ENCODE results near the gene CELSR3.

CELSR3 gene

DNA sequence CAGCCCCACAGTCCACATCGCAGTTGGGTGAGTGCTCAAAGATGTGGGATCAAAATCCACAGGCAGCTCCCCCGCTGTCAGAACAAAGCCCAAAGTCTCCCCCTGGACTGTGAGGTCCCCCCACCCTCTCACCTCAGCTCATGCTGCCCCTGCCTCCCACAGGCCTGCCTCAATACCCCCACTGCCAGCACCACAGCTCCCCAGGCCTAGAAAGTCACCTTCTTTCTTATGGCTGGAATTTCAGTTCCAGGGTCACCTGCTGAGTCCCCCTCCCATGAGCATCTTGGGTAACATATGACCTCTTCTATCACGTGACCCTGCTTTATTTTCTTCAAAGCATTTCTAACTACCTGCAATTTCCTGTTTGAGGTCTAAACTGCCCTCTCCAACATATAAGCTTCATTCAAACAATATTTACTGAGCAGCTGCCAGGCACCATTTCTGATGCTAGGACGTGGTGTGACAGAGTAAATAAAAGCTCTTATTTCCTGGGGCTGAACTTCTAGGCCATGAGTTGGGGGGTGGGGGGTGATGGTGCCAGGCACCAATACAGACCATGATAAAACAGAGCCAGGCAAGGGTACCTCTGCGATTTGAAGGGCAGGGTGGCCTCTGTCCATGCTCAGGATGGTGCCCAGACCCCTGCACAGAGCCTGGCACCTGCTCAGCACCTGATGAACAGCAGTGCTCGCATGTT is 38.7 kb downstream of the CELSR3 start:
- no peak overlapping the region for H3K9ac ChIP-seq (ENCODE audit: insufficient read length, low read depth)
- H3K27me3 ChIP-seq (ENCODE audit: insufficient read depth, insufficient read length): no peaks in the 10 kb centered on the region
- H3K9me3 ChIP-seq (ENCODE audit: insufficient read depth, low read length): peaks cover 3% of the 10 kb centered on the region
- no peaks in the 10 kb centered on the region for H3K4me1 ChIP-seq (ENCODE audit: insufficient read depth, insufficient read length)
- peaks cover 63% of the 10 kb centered on the region for H3K36me3 ChIP-seq (ENCODE audit: insufficient read depth, insufficient read length, low read length)
- TF ChIP-seq ZNF274 (IDR thresholded peaks at IDR 0.05; ENCODE audit: low read depth, low read length): no peak
- no peak for TF ChIP-seq YY1 (IDR thresholded peaks at IDR 0.05; ENCODE audit: insufficient read depth, insufficient read length)
- no peak for TF ChIP-seq SUZ12 (IDR thresholded peaks at IDR 0.05; ENCODE audit: extremely low read depth, insufficient read depth, insufficient read length)
- no peak overlapping the region for H3K4me3 ChIP-seq (ENCODE audit: insufficient read length, low read depth)
- no peak for DNase-seq (ENCODE audit: low read depth, low spot score)

DNA sequence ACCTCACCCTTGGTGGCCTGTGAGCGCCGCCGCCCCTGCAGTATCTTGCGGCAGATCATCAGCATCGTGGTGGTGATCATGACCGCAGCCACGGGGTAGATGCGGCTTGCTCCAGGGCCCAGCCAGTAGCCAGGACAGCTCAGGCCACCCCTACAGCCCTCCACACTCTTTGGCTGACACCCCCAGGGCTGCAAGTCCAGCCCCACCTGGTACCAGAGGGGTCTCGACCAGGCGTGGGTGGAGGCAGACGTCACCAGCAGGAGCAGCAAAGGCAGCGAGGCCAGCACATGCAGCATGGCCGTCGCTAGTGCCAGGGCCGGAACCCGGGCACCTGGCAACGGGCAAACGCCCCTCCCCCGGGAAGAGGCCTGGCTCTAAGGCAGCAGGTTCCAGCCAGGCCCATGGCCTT is 41.2 kb downstream of the CELSR3 start, which contains the start of gene TMEM89:
TMEM89 (minus strand) TSS at position 309 of the 409 bp plus-strand sequence; CDS start at position 296, 13 bp downstream.
- peaks cover 28% of the 10 kb centered on the region for H3K9me3 ChIP-seq (ENCODE audit: insufficient read depth, low read length)
- TF ChIP-seq ZNF274 (IDR thresholded peaks at IDR 0.05; ENCODE audit: low read depth, low read length) (no peak), SUZ12 (IDR thresholded peaks at IDR 0.05; ENCODE audit: extremely low read depth, insufficient read depth, insufficient read length) (no peak), YY1 (IDR thresholded peaks at IDR 0.05; ENCODE audit: insufficient read depth, insufficient read length) (no peak)
- no peak within 1 kb of the TSS for H3K4me3 ChIP-seq (ENCODE audit: insufficient read length, low read depth)
- no peak for DNase-seq (ENCODE audit: low read depth, low spot score)
- no peak within 1 kb of the TSS for H3K9ac ChIP-seq (ENCODE audit: insufficient read length, low read depth)
- H3K36me3 ChIP-seq (ENCODE audit: insufficient read depth, insufficient read length, low read length): peaks cover 44% of the 10 kb centered on the region
- no peaks in the 10 kb centered on the region for H3K27me3 ChIP-seq (ENCODE audit: insufficient read depth, insufficient read length)
- no peaks in the 10 kb centered on the region for H3K4me1 ChIP-seq (ENCODE audit: insufficient read depth, insufficient read length)

DNA sequence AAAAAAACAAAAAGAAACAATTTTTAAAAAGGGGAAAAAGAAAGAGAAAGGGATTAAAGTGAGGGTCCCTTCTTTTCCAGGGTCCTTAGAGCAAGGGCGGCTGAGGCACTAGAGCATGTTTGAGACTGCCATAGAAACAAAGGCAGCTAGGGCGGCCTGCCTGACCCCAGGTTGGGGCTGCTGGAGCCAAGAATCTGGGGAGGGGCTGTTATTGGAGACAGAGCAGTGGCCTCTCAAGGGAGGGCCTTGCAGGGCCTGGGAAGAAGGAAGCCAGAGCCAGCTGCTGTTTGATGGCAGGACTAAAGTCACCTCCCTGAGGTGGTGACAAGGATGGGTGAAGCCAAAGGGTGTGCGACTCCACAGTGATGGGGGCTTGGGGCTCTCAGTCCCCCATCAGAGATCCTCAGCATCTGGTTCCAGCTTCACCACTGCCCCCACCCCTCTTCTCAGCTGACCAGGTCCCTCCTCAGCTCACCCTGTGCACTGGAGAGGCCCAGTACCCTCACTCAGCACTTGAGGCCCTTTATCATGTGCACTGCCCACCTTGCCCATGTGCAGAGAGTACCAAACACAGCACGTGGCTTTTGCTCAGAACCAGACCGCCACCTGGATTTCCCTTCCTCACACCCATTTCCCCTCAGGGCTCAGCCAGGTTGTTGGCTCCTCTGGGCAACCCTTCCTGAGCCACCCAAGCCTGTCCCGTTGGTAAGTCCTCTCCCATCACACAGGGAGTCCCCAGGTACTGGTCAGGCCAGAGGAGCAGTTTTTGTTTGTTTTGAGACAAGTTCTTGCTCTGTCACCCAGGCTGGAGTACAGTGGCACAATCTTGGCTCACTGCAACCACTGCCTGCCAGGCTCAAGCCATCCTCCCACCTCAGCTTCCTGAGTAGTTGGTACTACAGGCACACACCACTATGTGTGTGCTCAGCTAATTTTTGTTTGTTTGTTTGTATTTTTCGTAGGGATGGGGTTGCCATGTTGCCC is 42.9 kb downstream of the CELSR3 start:
- H3K4me3 ChIP-seq (ENCODE audit: insufficient read length, low read depth): no peak overlapping the region
- TF ChIP-seq ZNF274 (IDR thresholded peaks at IDR 0.05; ENCODE audit: low read depth, low read length) (no peak), SUZ12 (IDR thresholded peaks at IDR 0.05; ENCODE audit: extremely low read depth, insufficient read depth, insufficient read length) (no peak), YY1 (IDR thresholded peaks at IDR 0.05; ENCODE audit: insufficient read depth, insufficient read length) (no peak)
- H3K9ac ChIP-seq (ENCODE audit: insufficient read length, low read depth): no peak overlapping the region
- no peak for DNase-seq (ENCODE audit: low read depth, low spot score)
- H3K36me3 ChIP-seq (ENCODE audit: insufficient read depth, insufficient read length, low read length): peaks cover 27% of the 10 kb centered on the region
- H3K9me3 ChIP-seq (ENCODE audit: insufficient read depth, low read length): peaks cover 36% of the 10 kb centered on the region
- H3K27me3 ChIP-seq (ENCODE audit: insufficient read depth, insufficient read length): no peaks in the 10 kb centered on the region
- no peaks in the 10 kb centered on the region for H3K4me1 ChIP-seq (ENCODE audit: insufficient read depth, insufficient read length)

DNA sequence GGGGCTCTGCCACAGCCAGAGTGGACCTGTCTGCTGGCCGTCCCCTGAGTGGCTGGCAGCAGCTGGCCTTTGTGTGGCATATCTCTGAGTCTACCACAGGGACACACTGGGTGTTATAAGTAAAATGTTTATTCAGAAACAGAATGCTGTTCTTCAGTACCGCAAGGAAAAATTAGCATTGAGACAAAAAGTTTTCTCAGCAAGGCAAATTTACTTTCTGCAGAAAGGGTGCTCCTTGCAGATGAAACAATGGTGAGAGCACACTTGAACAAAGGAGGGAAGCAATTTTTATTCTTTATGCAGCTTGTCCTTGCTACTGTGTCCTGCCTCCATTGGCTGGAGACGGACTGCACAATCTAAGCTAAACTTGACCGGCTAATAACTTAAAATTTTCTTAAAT is 45.1 kb downstream of the CELSR3 start:
- peaks cover 20% of the 10 kb centered on the region for H3K36me3 ChIP-seq (ENCODE audit: insufficient read depth, insufficient read length, low read length)
- no peaks in the 10 kb centered on the region for H3K27me3 ChIP-seq (ENCODE audit: insufficient read depth, insufficient read length)
- DNase-seq (ENCODE audit: low read depth, low spot score): no peak
- no peaks in the 10 kb centered on the region for H3K4me1 ChIP-seq (ENCODE audit: insufficient read depth, insufficient read length)
- H3K9ac ChIP-seq (ENCODE audit: insufficient read length, low read depth): no peak overlapping the region
- no peak for TF ChIP-seq ZNF274 (IDR thresholded peaks at IDR 0.05; ENCODE audit: low read depth, low read length)
- TF ChIP-seq SUZ12 (IDR thresholded peaks at IDR 0.05; ENCODE audit: extremely low read depth, insufficient read depth, insufficient read length): no peak
- TF ChIP-seq YY1 (IDR thresholded peaks at IDR 0.05; ENCODE audit: insufficient read depth, insufficient read length): no peak
- peaks cover 36% of the 10 kb centered on the region for H3K9me3 ChIP-seq (ENCODE audit: insufficient read depth, low read length)
- no peak overlapping the region for H3K4me3 ChIP-seq (ENCODE audit: insufficient read length, low read depth)

DNA sequence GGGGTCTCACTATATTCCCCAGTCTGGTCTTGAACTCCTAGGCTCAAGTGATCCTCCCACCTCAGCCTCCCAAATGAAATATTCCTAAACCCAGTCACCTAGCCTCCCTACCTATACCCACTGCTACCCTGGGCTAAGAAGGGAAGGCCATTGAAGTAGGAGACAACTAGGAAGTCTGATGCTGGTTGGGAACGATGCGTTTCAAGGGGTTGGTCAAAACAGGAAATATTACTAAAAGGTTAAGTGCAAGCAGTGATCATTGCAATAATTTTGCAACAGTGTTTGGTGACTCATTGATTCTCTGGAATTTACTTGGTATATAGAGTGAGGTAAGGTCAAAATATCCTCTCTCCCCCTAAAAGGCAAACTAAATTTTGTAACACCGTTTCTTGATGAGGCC is 48.6 kb downstream of the CELSR3 start:
- TF ChIP-seq SUZ12 (IDR thresholded peaks at IDR 0.05; ENCODE audit: extremely low read depth, insufficient read depth, insufficient read length) (no peak), YY1 (IDR thresholded peaks at IDR 0.05; ENCODE audit: insufficient read depth, insufficient read length) (no peak)
- Histone ChIP-seq H3K4me1 (ENCODE audit: insufficient read depth, insufficient read length) (peaks cover 2% of the 10 kb centered on the region), H3K9me3 (ENCODE audit: insufficient read depth, low read length) (peaks cover 33% of the 10 kb centered on the region), H3K27me3 (ENCODE audit: insufficient read depth, insufficient read length) (no peaks in the 10 kb centered on the region), H3K9ac (ENCODE audit: insufficient read length, low read depth) (no peak overlapping the region), H3K36me3 (ENCODE audit: insufficient read depth, insufficient read length, low read length) (peaks cover 9% of the 10 kb centered on the region), H3K4me3 (ENCODE audit: insufficient read length, low read depth) (no peak overlapping the region)
- DNase-seq (ENCODE audit: low read depth, low spot score): no peak

DNA sequence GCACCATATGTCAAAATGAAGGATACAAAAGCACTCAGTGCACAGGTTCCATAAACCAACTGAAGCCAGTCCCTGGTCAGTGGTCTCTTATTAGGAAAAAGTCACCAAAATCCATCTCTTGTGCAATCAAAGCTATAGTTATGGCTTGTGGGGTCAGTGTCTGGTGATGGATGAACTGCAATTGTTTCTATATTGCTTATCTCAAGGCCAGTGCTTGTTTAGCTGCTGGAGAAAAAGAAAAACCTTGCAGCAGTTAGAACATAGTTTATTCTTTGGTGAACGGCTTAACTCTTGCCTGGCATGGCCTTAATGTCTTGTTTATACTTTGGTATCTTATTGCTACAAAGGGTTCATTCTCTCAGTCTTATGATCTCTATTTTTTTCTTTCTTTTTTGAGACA is 50.4 kb downstream of the CELSR3 start:
- no peak for TF ChIP-seq ZNF274 (IDR thresholded peaks at IDR 0.05; ENCODE audit: low read depth, low read length)
- TF ChIP-seq SUZ12 (IDR thresholded peaks at IDR 0.05; ENCODE audit: extremely low read depth, insufficient read depth, insufficient read length): no peak
- no peak for TF ChIP-seq YY1 (IDR thresholded peaks at IDR 0.05; ENCODE audit: insufficient read depth, insufficient read length)
- DNase-seq (ENCODE audit: low read depth, low spot score): no peak
- Histone ChIP-seq H3K9me3 (ENCODE audit: insufficient read depth, low read length) (peaks cover 16% of the 10 kb centered on the region), H3K9ac (ENCODE audit: insufficient read length, low read depth) (no peak overlapping the region), H3K27me3 (ENCODE audit: insufficient read depth, insufficient read length) (no peaks in the 10 kb centered on the region), H3K4me3 (ENCODE audit: insufficient read length, low read depth) (no peak overlapping the region), H3K4me1 (ENCODE audit: insufficient read depth, insufficient read length) (peaks cover 2% of the 10 kb centered on the region), H3K36me3 (ENCODE audit: insufficient read depth, insufficient read length, low read length) (peaks cover 18% of the 10 kb centered on the region)

All from NT2/D1 (cell line).